GM23338 (cell line): ENCODE measurements around the gene CD2AP. TPM values are rescaled to one million over a fixed set of nuclear protein-coding genes. Genes with fewer than 3 reads are reported as not detected.

Experiments
- ATAC-seq: fragments of 200-7000 bp; cut with Tn5 transposase; 3 replicates; pipeline ENCODE4 v1.9.1; 2020
- DNase-seq: peaks from one replicate; pipeline ENCODE4 v3.0.0-alpha.2; 2015; ENCODE audit warnings: low spot score
- H2AFZ ChIP-seq: fragments of 200-600 bp; sonication (generic); 2 replicates; pipeline ENCODE4 v1.8.0; 2016; ENCODE audit warnings: antibody characterized with exemption, mild to moderate bottlenecking, moderate library complexity
- H3F3A ChIP-seq: fragments of 200-600 bp; sonication (generic); replicated peaks from 2 replicates; pipeline ENCODE4 v1.8.0; 2017; ENCODE audit warnings: antibody characterized with exemption, mixed run types, low read depth
- H3K27ac ChIP-seq: fragments of 200-600 bp; sonication (generic); 2 replicates; pipeline ENCODE4 v1.6.1; 2016; ENCODE audit warnings: low read depth
- H3K27me3 ChIP-seq: fragments of 200-600 bp; sonication (generic); 2 replicates; pipeline ENCODE4 v1.8.0; 2016; ENCODE audit warnings: mild to moderate bottlenecking, mixed run types, moderate library complexity; ENCODE audit not compliant: insufficient read depth
- H3K36me3 ChIP-seq: fragments of 200-600 bp; sonication (generic); 2 replicates; pipeline ENCODE4 v1.8.0; 2016; ENCODE audit warnings: mild to moderate bottlenecking; ENCODE audit not compliant: insufficient read depth
- H3K4me1 ChIP-seq: fragments of 200-600 bp; sonication (generic); 2 replicates; pipeline ENCODE4 v1.8.0; 2016; ENCODE audit warnings: mild to moderate bottlenecking, moderate library complexity; ENCODE audit not compliant: insufficient read depth
- H3K4me2 ChIP-seq: fragments of 200-600 bp; sonication (generic); 2 replicates; pipeline ENCODE4 v1.7.1; 2017; ENCODE audit warnings: mixed run types
- H3K4me3 ChIP-seq: fragments of 200-600 bp; sonication (generic); 2 replicates; pipeline ENCODE4 v1.6.1; 2016; ENCODE audit warnings: mixed run types
- H3K79me2 ChIP-seq: fragments of 200-600 bp; sonication (generic); replicated peaks from 2 replicates; pipeline ENCODE4 v1.8.0; 2017; ENCODE audit warnings: mild to moderate bottlenecking; ENCODE audit not compliant: insufficient read depth
- H3K9me2 ChIP-seq: fragments of 200-600 bp; sonication (generic); 2 replicates; pipeline ENCODE4 v1.8.0; 2017; ENCODE audit not compliant: insufficient read depth
- H4K20me1 ChIP-seq: fragments of 200-600 bp; sonication (generic); replicated peaks from 2 replicates; pipeline ENCODE4 v1.8.0; 2017; ENCODE audit warnings: mild to moderate bottlenecking; ENCODE audit not compliant: insufficient read depth
- H3K27ac Mint-ChIP-seq: 2 replicates; pipeline ENCODE4 v1.8.0; 2020; ENCODE audit warnings: inconsistent platforms, mild to moderate bottlenecking, moderate library complexity, mixed read lengths
- H3K27me3 Mint-ChIP-seq: 3 replicates; pipeline ENCODE4 v1.8.0; 2022; ENCODE audit warnings: low read depth, mild to moderate bottlenecking, moderate library complexity, mixed read lengths, inconsistent platforms; ENCODE audit not compliant: insufficient read depth, poor library complexity
- H3K36me3 Mint-ChIP-seq: 3 replicates; pipeline ENCODE4 v1.8.0; 2021; ENCODE audit warnings: low read depth, mild to moderate bottlenecking, inconsistent platforms, moderate library complexity, mixed read lengths
- H3K4me1 Mint-ChIP-seq: 3 replicates; pipeline ENCODE4 v1.8.0; 2020; ENCODE audit warnings: mild to moderate bottlenecking, inconsistent platforms, mixed read lengths
- H3K4me3 Mint-ChIP-seq: 3 replicates; pipeline ENCODE4 v1.8.0; 2021; ENCODE audit warnings: moderate library complexity, mild to moderate bottlenecking, inconsistent platforms, mixed read lengths
- H3K9me3 Mint-ChIP-seq: 3 replicates; pipeline ENCODE4 v1.8.0; 2020; ENCODE audit warnings: moderate library complexity, mild to moderate bottlenecking, inconsistent platforms, mixed read lengths
- CREB1 ChIP-seq: fragments of 250-450 bp; sonication (Bioruptor Pico); IDR thresholded peaks from 2 replicates; pipeline ENCODE4 v1.5.0; 2020; ENCODE audit warnings: low read depth, mild to moderate bottlenecking, moderate library complexity
- EZH2 ChIP-seq: fragments of 200-600 bp; sonication (generic); IDR thresholded peaks from one replicate; pipeline ENCODE4 v1.8.0; 2017; ENCODE audit warnings: antibody characterized with exemption, mild to moderate bottlenecking, low read depth; ENCODE audit not compliant: unreplicated experiment
- EZH2phosphoT487 ChIP-seq: fragments of 200-600 bp; sonication (generic); IDR thresholded peaks from one replicate; pipeline ENCODE4 v1.8.1; 2018; ENCODE audit warnings: antibody characterized with exemption; ENCODE audit not compliant: unreplicated experiment
- JUNB ChIP-seq: IDR thresholded peaks from one replicate; pipeline ENCODE4 v1.6.1; 2016; ENCODE audit warnings: antibody characterized with exemption; ENCODE audit not compliant: unreplicated experiment
- NANOG ChIP-seq: IDR thresholded peaks from 2 replicates; pipeline ENCODE4 v1.6.1; 2016; ENCODE audit warnings: antibody characterized with exemption, borderline replicate concordance
- POLR2AphosphoS5 ChIP-seq: IDR thresholded peaks from 2 replicates; pipeline ENCODE4 v1.6.1; 2016; ENCODE audit warnings: antibody characterized with exemption, low read depth
- REST ChIP-seq: IDR thresholded peaks from one replicate; pipeline ENCODE4 v1.6.1; 2018; ENCODE audit warnings: antibody characterized with exemption; ENCODE audit not compliant: unreplicated experiment
- STAT1 ChIP-seq: IDR thresholded peaks from one replicate; pipeline ENCODE4 v1.6.1; 2016; ENCODE audit warnings: antibody characterized with exemption; ENCODE audit not compliant: unreplicated experiment
- ZNF114 ChIP-seq: fragments of 250-450 bp; sonication (Bioruptor Pico); IDR thresholded peaks from 2 replicates; pipeline ENCODE4 v1.5.0; 2020; ENCODE audit warnings: mild to moderate bottlenecking, moderate library complexity
- ZNF331 ChIP-seq: fragments of 250-450 bp; sonication (Bioruptor Pico); IDR thresholded peaks from 2 replicates; pipeline ENCODE4 v1.5.0; 2020; ENCODE audit warnings: low read depth, mild to moderate bottlenecking, moderate library complexity
- polyA plus RNA-seq: library from polyadenylated mRNA; unstranded; fragments of >200 nt; fragmentation: Nextera tagmentation; extraction: Ambion mirVana; gene quantifications from 2 replicates; pipeline ENCODE4 v1.2.1, GENCODE V29; 2016
- total RNA-seq: library from RNA; depleted of rRNA; stranded (reverse); fragments of >200 nt; shearing (Covaris generic); gene quantifications from 2 replicates; pipeline ENCODE4 v1.2.3, GENCODE V29; 2014
- TF ChIP-seq, protein P1 (sequence below): fragments of 250-450 bp; sonication (Bioruptor Pico); IDR thresholded peaks from 2 replicates; pipeline ENCODE4 v1.5.0; 2020; ENCODE audit warnings: mild to moderate bottlenecking, moderate library complexity
- TF ChIP-seq, protein P2 (sequence below), 2 experiments: fragments of 200-600 bp in 1 of 2; sonication (generic) in 1 of 2; conservative IDR thresholded peaks; 2 replicates each; pipeline versions ENCODE4 v1.5.1 to v1.6.1; 2016 to 2017; ENCODE audit warnings: antibody characterized with exemption in 2 of 2, low read depth in 2 of 2, mild to moderate bottlenecking in 2 of 2, moderate library complexity in 1 of 2
- TF ChIP-seq, protein P3 (sequence below): IDR thresholded peaks from 2 replicates; pipeline ENCODE4 v1.6.1; 2016; ENCODE audit warnings: antibody characterized with exemption

CD2AP gene
- total and polyA plus RNA-seq, 2 experiments from 2014 or later = 38.0 to 93.2 TPM

GRCh38 chr6:47455533-47456209, 21.9 kb upstream of the CD2AP start:
- H3K36me3 Mint-ChIP-seq = no peaks in the 10 kb centered on the region
- Histone ChIP-seq H2AFZ (no peak overlapping the region), H3K4me2 (no peak overlapping the region), H3K27me3 (no peaks in the 10 kb centered on the region), H4K20me1 (no peaks in the 10 kb centered on the region), H3K4me1 (no peaks in the 10 kb centered on the region), H3K27ac (no peak overlapping the region), H3F3A (no peaks in the 10 kb centered on the region), H3K36me3 (no peaks in the 10 kb centered on the region), H3K79me2 (no peaks in the 10 kb centered on the region), H3K9me2 (no peaks in the 10 kb centered on the region), H3K4me3 (no peak overlapping the region)
- H3K27me3 Mint-ChIP-seq = no peaks in the 10 kb centered on the region
- H3K4me1 Mint-ChIP-seq = no peaks in the 10 kb centered on the region; the same call in 2 of the 3 replicates
- H3K9me3 Mint-ChIP-seq = no peaks in the 10 kb centered on the region
- DNase-seq (no peak), ATAC-seq (peak; percentile 28; the same call in 2 of the 3 replicates)
- TF ChIP-seq ZNF114 (CRISPR knock-in tag) (no peak), ZNF331 (CRISPR knock-in tag) (no peak), STAT1 (no peak), POLR2AphosphoS5 (no peak), JUNB (no peak), CREB1 (CRISPR knock-in tag) (no peak), EZH2phosphoT487 (no peak), EZH2 (no peak), REST (no peak), NANOG (no peak)
- TF ChIP-seq, protein P1, sequence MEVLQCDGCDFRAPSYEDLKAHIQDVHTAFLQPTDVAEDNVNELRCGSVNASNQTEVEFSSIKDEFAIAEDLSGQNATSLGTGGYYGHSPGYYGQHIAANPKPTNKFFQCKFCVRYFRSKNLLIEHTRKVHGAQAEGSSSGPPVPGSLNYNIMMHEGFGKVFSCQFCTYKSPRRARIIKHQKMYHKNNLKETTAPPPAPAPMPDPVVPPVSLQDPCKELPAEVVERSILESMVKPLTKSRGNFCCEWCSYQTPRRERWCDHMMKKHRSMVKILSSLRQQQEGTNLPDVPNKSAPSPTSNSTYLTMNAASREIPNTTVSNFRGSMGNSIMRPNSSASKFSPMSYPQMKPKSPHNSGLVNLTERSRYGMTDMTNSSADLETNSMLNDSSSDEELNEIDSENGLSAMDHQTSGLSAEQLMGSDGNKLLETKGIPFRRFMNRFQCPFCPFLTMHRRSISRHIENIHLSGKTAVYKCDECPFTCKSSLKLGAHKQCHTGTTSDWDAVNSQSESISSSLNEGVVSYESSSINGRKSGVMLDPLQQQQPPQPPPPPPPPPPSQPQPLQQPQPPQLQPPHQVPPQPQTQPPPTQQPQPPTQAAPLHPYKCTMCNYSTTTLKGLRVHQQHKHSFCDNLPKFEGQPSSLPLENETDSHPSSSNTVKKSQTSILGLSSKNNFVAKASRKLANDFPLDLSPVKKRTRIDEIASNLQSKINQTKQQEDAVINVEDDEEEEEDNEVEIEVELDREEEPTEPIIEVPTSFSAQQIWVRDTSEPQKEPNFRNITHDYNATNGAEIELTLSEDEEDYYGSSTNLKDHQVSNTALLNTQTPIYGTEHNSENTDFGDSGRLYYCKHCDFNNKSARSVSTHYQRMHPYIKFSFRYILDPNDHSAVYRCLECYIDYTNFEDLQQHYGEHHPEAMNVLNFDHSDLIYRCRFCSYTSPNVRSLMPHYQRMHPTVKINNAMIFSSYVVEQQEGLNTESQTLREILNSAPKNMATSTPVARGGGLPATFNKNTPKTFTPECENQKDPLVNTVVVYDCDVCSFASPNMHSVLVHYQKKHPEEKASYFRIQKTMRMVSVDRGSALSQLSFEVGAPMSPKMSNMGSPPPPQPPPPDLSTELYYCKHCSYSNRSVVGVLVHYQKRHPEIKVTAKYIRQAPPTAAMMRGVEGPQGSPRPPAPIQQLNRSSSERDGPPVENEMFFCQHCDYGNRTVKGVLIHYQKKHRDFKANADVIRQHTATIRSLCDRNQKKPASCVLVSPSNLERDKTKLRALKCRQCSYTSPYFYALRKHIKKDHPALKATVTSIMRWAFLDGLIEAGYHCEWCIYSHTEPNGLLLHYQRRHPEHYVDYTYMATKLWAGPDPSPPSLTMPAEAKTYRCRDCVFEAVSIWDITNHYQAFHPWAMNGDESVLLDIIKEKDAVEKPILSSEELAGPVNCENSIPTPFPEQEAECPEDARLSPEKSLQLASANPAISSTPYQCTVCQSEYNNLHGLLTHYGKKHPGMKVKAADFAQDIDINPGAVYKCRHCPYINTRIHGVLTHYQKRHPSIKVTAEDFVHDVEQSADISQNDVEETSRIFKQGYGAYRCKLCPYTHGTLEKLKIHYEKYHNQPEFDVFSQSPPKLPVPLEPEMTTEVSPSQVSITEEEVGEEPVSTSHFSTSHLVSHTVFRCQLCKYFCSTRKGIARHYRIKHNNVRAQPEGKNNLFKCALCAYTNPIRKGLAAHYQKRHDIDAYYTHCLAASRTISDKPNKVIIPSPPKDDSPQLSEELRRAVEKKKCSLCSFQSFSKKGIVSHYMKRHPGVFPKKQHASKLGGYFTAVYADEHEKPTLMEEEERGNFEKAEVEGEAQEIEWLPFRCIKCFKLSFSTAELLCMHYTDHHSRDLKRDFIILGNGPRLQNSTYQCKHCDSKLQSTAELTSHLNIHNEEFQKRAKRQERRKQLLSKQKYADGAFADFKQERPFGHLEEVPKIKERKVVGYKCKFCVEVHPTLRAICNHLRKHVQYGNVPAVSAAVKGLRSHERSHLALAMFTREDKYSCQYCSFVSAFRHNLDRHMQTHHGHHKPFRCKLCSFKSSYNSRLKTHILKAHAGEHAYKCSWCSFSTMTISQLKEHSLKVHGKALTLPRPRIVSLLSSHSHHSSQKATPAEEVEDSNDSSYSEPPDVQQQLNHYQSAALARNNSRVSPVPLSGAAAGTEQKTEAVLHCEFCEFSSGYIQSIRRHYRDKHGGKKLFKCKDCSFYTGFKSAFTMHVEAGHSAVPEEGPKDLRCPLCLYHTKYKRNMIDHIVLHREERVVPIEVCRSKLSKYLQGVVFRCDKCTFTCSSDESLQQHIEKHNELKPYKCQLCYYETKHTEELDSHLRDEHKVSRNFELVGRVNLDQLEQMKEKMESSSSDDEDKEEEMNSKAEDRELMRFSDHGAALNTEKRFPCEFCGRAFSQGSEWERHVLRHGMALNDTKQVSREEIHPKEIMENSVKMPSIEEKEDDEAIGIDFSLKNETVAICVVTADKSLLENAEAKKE = no peak
- TF ChIP-seq, protein P2, sequence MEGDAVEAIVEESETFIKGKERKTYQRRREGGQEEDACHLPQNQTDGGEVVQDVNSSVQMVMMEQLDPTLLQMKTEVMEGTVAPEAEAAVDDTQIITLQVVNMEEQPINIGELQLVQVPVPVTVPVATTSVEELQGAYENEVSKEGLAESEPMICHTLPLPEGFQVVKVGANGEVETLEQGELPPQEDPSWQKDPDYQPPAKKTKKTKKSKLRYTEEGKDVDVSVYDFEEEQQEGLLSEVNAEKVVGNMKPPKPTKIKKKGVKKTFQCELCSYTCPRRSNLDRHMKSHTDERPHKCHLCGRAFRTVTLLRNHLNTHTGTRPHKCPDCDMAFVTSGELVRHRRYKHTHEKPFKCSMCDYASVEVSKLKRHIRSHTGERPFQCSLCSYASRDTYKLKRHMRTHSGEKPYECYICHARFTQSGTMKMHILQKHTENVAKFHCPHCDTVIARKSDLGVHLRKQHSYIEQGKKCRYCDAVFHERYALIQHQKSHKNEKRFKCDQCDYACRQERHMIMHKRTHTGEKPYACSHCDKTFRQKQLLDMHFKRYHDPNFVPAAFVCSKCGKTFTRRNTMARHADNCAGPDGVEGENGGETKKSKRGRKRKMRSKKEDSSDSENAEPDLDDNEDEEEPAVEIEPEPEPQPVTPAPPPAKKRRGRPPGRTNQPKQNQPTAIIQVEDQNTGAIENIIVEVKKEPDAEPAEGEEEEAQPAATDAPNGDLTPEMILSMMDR (conservative IDR thresholded peaks at IDR 0.05; ENCODE audit: low read depth in 2 of 2) = no peak
- TF ChIP-seq, protein P3, sequence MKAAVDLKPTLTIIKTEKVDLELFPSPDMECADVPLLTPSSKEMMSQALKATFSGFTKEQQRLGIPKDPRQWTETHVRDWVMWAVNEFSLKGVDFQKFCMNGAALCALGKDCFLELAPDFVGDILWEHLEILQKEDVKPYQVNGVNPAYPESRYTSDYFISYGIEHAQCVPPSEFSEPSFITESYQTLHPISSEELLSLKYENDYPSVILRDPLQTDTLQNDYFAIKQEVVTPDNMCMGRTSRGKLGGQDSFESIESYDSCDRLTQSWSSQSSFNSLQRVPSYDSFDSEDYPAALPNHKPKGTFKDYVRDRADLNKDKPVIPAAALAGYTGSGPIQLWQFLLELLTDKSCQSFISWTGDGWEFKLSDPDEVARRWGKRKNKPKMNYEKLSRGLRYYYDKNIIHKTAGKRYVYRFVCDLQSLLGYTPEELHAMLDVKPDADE = no peak
- H3K27ac Mint-ChIP-seq = no peak overlapping the region
- no peak overlapping the region for H3K4me3 Mint-ChIP-seq
